WTC11 (cell line): ENCODE measurements around the gene CCDC6. TPM values are rescaled to one million over a fixed set of nuclear protein-coding genes. Genes with fewer than 3 reads are reported as not detected.

Experiments
- ATAC-seq: fragments of 200-7000 bp; cut with Tn5 transposase; 2 replicates; pipeline ENCODE4 v1.10.0; 2021; ENCODE audit warnings: mild to moderate bottlenecking, moderate library complexity
- CTCF ChIA-PET: fragments of 300-600 bp; sonication (Branson Sonifier 250); formaldehyde crosslinking; loops from one replicate; lab custom pipeline; 2021; ENCODE audit warnings: antibody characterized with exemption; lab: Charles Lee
- POLR2A ChIA-PET: fragments of 350-600 bp; sonication (Branson Sonifier 250); formaldehyde crosslinking; loops from one replicate; lab custom pipeline; 2021; ENCODE audit warnings: antibody characterized with exemption; lab: Charles Lee
- DNase-seq: peaks from one replicate; pipeline ENCODE4 v3.0.0; 2021; ENCODE audit warnings: low spot score
- H3K27ac Mint-ChIP-seq: 2 replicates; pipeline ENCODE4 v1.8.0; 2021; ENCODE audit warnings: mixed read lengths
- H3K27me3 Mint-ChIP-seq: 2 replicates; pipeline ENCODE4 v1.8.0; 2021; ENCODE audit warnings: low read depth, mild to moderate bottlenecking, moderate library complexity, mixed read lengths
- H3K36me3 Mint-ChIP-seq: 2 replicates; pipeline ENCODE4 v1.8.0; 2021; ENCODE audit warnings: mixed read lengths
- H3K4me1 Mint-ChIP-seq: 2 replicates; pipeline ENCODE4 v1.8.0; 2022; ENCODE audit warnings: mixed read lengths
- H3K4me3 Mint-ChIP-seq: 2 replicates; pipeline ENCODE4 v1.8.0; 2021; ENCODE audit warnings: mild to moderate bottlenecking, moderate library complexity, mixed read lengths
- H3K9me3 Mint-ChIP-seq: 2 replicates; pipeline ENCODE4 v1.8.0; 2021; ENCODE audit warnings: mixed read lengths
- ATF1 ChIP-seq: sonication (generic); formaldehyde crosslinking; IDR thresholded peaks from 2 replicates; pipeline ENCODE4 v1.8.1; 2023; ENCODE audit warnings: mild to moderate bottlenecking, moderate library complexity, missing genetic modification reagents
- CBFB ChIP-seq: sonication (generic); formaldehyde crosslinking; IDR thresholded peaks from 2 replicates; pipeline ENCODE4 v1.8.1; 2022; ENCODE audit warnings: mild to moderate bottlenecking, low read depth, missing genetic modification reagents
- CREM ChIP-seq: sonication (generic); formaldehyde crosslinking; IDR thresholded peaks from 2 replicates; pipeline ENCODE4 v1.8.1; 2022; ENCODE audit warnings: mild to moderate bottlenecking, missing genetic modification reagents, moderate library complexity
- CTCF ChIP-seq: fragments of 200-600 bp; IDR thresholded peaks from 2 replicates; pipeline ENCODE4 v1.8.0; 2022; ENCODE audit warnings: antibody characterized with exemption
- ELF4 ChIP-seq: sonication (generic); formaldehyde crosslinking; IDR thresholded peaks from 2 replicates; pipeline ENCODE4 v1.8.1; 2022; ENCODE audit warnings: low read depth, mild to moderate bottlenecking, moderate library complexity, missing genetic modification reagents
- ETV6 ChIP-seq: sonication (generic); formaldehyde crosslinking; IDR thresholded peaks from 2 replicates; pipeline ENCODE4 v1.8.1; 2022; ENCODE audit warnings: mild to moderate bottlenecking, missing genetic modification reagents
- FOXJ3 ChIP-seq: sonication (generic); formaldehyde crosslinking; IDR thresholded peaks from 2 replicates; pipeline ENCODE4 v1.9.0; 2021; ENCODE audit warnings: missing genetic modification reagents, mild to moderate bottlenecking, borderline replicate concordance
- GRHL2 ChIP-seq: fragments of 250-450 bp; sonication (Bioruptor Pico); IDR thresholded peaks from 2 replicates; pipeline ENCODE4 v1.8.0; 2022; ENCODE audit warnings: mild to moderate bottlenecking, moderate library complexity; ENCODE audit not compliant: insufficient replicate concordance, severe bottlenecking
- HMGXB4 ChIP-seq: sonication (generic); formaldehyde crosslinking; IDR thresholded peaks from 2 replicates; pipeline ENCODE4 v1.8.1; 2023; ENCODE audit warnings: mild to moderate bottlenecking, moderate library complexity, missing genetic modification reagents
- KAT7 ChIP-seq: sonication (generic); formaldehyde crosslinking; IDR thresholded peaks from 2 replicates; pipeline ENCODE4 v1.8.1; 2023; ENCODE audit warnings: missing genetic modification reagents, mild to moderate bottlenecking, borderline replicate concordance
- MAX ChIP-seq: sonication (generic); formaldehyde crosslinking; IDR thresholded peaks from 2 replicates; pipeline ENCODE4 v1.8.0; 2022; ENCODE audit warnings: mild to moderate bottlenecking, missing genetic modification reagents
- MYBL2 ChIP-seq: sonication (generic); formaldehyde crosslinking; IDR thresholded peaks from 2 replicates; pipeline ENCODE4 v1.8.1; 2023; ENCODE audit warnings: mild to moderate bottlenecking, moderate library complexity, missing genetic modification reagents
- NFATC4 ChIP-seq: fragments of 250-450 bp; sonication (Bioruptor Pico); IDR thresholded peaks from 2 replicates; pipeline ENCODE4 v1.9.0; 2021; ENCODE audit warnings: mild to moderate bottlenecking
- ZNF121 ChIP-seq: sonication (generic); formaldehyde crosslinking; IDR thresholded peaks from 2 replicates; pipeline ENCODE4 v1.8.0; 2023; ENCODE audit warnings: missing genetic modification reagents
- ZNF425 ChIP-seq: fragments of 250-450 bp; sonication (Bioruptor Pico); conservative IDR thresholded peaks from 2 replicates; pipeline ENCODE4 v1.9.0; 2021; ENCODE audit warnings: mild to moderate bottlenecking
- total RNA-seq: library from RNA; stranded (reverse); gene quantifications from 3 replicates; pipeline ENCODE4 v1.2.3, GENCODE V29; 2021
- TF ChIP-seq, protein P1 (sequence below): sonication (generic); formaldehyde crosslinking; IDR thresholded peaks from 2 replicates; pipeline ENCODE4 v1.8.0; 2023; ENCODE audit warnings: missing genetic modification reagents, mild to moderate bottlenecking, borderline replicate concordance
- TF ChIP-seq, protein P2 (sequence below): sonication (generic); formaldehyde crosslinking; IDR thresholded peaks from 2 replicates; pipeline ENCODE4 v1.8.1; 2022; ENCODE audit warnings: low read depth, mild to moderate bottlenecking, moderate library complexity, missing genetic modification reagents, borderline replicate concordance

CCDC6 gene
- total RNA-seq, 1 experiment from 2014 or later: 55.2 TPM

GRCh38 chr10:59950105-59950504 lies 43.7 kb upstream of the CCDC6 start:
- TF ChIP-seq CREM (no peak), GRHL2 (no peak), HMGXB4 (CRISPR knock-in tag) (no peak), KAT7 (CRISPR knock-in tag) (no peak), NFATC4 (no peak), ELF4 (CRISPR knock-in tag) (no peak), FOXJ3 (CRISPR knock-in tag) (no peak), ETV6 (CRISPR knock-in tag) (no peak), ATF1 (CRISPR knock-in tag) (no peak), ZNF425 (CRISPR knock-in tag) (no peak), MAX (CRISPR knock-in tag) (no peak), CBFB (CRISPR knock-in tag) (no peak), CTCF (no peak), MYBL2 (CRISPR knock-in tag) (no peak), ZNF121 (no peak)
- TF ChIP-seq, protein P1, sequence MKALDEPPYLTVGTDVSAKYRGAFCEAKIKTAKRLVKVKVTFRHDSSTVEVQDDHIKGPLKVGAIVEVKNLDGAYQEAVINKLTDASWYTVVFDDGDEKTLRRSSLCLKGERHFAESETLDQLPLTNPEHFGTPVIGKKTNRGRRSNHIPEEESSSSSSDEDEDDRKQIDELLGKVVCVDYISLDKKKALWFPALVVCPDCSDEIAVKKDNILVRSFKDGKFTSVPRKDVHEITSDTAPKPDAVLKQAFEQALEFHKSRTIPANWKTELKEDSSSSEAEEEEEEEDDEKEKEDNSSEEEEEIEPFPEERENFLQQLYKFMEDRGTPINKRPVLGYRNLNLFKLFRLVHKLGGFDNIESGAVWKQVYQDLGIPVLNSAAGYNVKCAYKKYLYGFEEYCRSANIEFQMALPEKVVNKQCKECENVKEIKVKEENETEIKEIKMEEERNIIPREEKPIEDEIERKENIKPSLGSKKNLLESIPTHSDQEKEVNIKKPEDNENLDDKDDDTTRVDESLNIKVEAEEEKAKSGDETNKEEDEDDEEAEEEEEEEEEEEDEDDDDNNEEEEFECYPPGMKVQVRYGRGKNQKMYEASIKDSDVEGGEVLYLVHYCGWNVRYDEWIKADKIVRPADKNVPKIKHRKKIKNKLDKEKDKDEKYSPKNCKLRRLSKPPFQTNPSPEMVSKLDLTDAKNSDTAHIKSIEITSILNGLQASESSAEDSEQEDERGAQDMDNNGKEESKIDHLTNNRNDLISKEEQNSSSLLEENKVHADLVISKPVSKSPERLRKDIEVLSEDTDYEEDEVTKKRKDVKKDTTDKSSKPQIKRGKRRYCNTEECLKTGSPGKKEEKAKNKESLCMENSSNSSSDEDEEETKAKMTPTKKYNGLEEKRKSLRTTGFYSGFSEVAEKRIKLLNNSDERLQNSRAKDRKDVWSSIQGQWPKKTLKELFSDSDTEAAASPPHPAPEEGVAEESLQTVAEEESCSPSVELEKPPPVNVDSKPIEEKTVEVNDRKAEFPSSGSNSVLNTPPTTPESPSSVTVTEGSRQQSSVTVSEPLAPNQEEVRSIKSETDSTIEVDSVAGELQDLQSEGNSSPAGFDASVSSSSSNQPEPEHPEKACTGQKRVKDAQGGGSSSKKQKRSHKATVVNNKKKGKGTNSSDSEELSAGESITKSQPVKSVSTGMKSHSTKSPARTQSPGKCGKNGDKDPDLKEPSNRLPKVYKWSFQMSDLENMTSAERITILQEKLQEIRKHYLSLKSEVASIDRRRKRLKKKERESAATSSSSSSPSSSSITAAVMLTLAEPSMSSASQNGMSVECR (CRISPR knock-in tag): no peak
- TF ChIP-seq, protein P2, sequence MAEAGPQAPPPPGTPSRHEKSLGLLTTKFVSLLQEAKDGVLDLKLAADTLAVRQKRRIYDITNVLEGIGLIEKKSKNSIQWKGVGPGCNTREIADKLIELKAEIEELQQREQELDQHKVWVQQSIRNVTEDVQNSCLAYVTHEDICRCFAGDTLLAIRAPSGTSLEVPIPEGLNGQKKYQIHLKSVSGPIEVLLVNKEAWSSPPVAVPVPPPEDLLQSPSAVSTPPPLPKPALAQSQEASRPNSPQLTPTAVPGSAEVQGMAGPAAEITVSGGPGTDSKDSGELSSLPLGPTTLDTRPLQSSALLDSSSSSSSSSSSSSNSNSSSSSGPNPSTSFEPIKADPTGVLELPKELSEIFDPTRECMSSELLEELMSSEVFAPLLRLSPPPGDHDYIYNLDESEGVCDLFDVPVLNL (CRISPR knock-in tag): no peak
- Mint-ChIP-seq H3K27ac (no peak overlapping the region), H3K27me3 (no peaks in the 10 kb centered on the region), H3K36me3 (no peaks in the 10 kb centered on the region), H3K4me1 (peaks cover 18% of the 10 kb centered on the region), H3K4me3 (no peak overlapping the region), H3K9me3 (peaks cover 5% of the 10 kb centered on the region; the same call in 1 of the 2 replicates)
- ChIA-PET POLR2A (no interaction called here), CTCF (interaction anchor here (0.9 kb wide), 1 partner anchor 21 kb away, joined by 3 read pairs; no protein-coding TSS in a partner anchor)
- ATAC-seq (no peak), DNase-seq (no peak)
